ENCODE data around the gene CHGA.

The CHGA gene

GRCh38 chr14:92945959-92946846 lies 23.3 kb downstream of the CHGA start:
- DNase-seq: peak in 1 of 2 experiments; percentile 18

GRCh38 chr14:92946847-92947545 lies 24.0 kb downstream of the CHGA start:
- DNase-seq: no peak

- DNase-seq: no peak
Measured at GRCh38 chr14:92948647-92949046, 25.7 kb downstream of the CHGA start.

- no peak for DNase-seq
Measured at GRCh38 chr14:92949496-92950192, 26.7 kb downstream of the CHGA start.

- DNase-seq: no peak
Measured at GRCh38 chr14:92950193-92950540, 27.2 kb downstream of the CHGA start.

GRCh38 chr14:92950773-92951172 lies 27.8 kb downstream of the CHGA start:
- no peak for DNase-seq

GRCh38 chr14:92951261-92951660 lies 28.3 kb downstream of the CHGA start:
- DNase-seq: no peak

GRCh38 chr14:92951912-92952471 lies 29.0 kb downstream of the CHGA start:
- DNase-seq: peak; percentile 81 to 82

- DNase-seq: peak in 1 of 2 experiments; percentile 22
Measured at GRCh38 chr14:92952481-92953298, 29.7 kb downstream of the CHGA start.

- no peak for DNase-seq
Measured at GRCh38 chr14:92953526-92953925, 30.6 kb downstream of the CHGA start.

- DNase-seq: peak in 1 of 2 experiments; percentile 33
Measured at GRCh38 chr14:92954933-92955332, 32.0 kb downstream of the CHGA start.

- DNase-seq: no peak
Measured at GRCh38 chr14:92955381-92955780, 32.4 kb downstream of the CHGA start.

GRCh38 chr14:92956961-92957360 lies 34.0 kb downstream of the CHGA start:
- DNase-seq: peak; percentile 86 to 96

- no peak for DNase-seq
Measured at GRCh38 chr14:92958373-92959188, 35.6 kb downstream of the CHGA start.

- peak; percentile 80 to 94 for DNase-seq
Measured at GRCh38 chr14:92959189-92959531, 36.2 kb downstream of the CHGA start.

- DNase-seq: peak; percentile 81 to 90
Measured at GRCh38 chr14:92959761-92960680, 37.1 kb downstream of the CHGA start.

- peak; percentile 81 to 86 for DNase-seq
Measured at GRCh38 chr14:92960706-92961566, 38.0 kb downstream of the CHGA start.

- DNase-seq: no peak
Measured at GRCh38 chr14:92961567-92961855, 38.6 kb downstream of the CHGA start.

- no peak for DNase-seq
Measured at GRCh38 chr14:92962031-92962830, 39.3 kb downstream of the CHGA start.

Data from NCI-H2081 (cell line).